T-helper 2 cell treated with Interferon-gamma antibody and Interleukin-4, amounts not matched to agents 5 μg/mL and 100 μg/mL, for 36 hours (primary cell): Measurements from ENCODE around the gene APOL3.
"Not testable (repeated sequence)": the region's sequence is repeated elsewhere in the genome, so short reads cannot be mapped to it uniquely, and the experiment has no call there.

Experiments
- DNase-seq: peaks from one replicate; pipeline ENCODE4 v3.0.0; 2021; ENCODE audit warnings: low spot score
- H3K27ac Mint-ChIP-seq: one replicate; pipeline ENCODE4 v1.8.0; 2021; ENCODE audit warnings: mild to moderate bottlenecking, mixed read lengths
- H3K27me3 Mint-ChIP-seq: one replicate; pipeline ENCODE4 v1.8.0; 2021; ENCODE audit warnings: low read depth, mixed read lengths
- H3K36me3 Mint-ChIP-seq: one replicate; pipeline ENCODE4 v1.8.0; 2021; ENCODE audit warnings: low read depth, mixed read lengths
- H3K4me1 Mint-ChIP-seq: one replicate; pipeline ENCODE4 v1.8.0; 2021; ENCODE audit warnings: low read depth, mixed read lengths
- H3K4me3 Mint-ChIP-seq: one replicate; pipeline ENCODE4 v1.8.0; 2022; ENCODE audit warnings: mild to moderate bottlenecking, moderate library complexity, mixed read lengths
- H3K9me3 Mint-ChIP-seq: one replicate; pipeline ENCODE4 v1.8.0; 2021; ENCODE audit warnings: mixed read lengths

The APOL3 gene

GRCh38 chr22:36147196-36147791, 13.3 kb downstream of the APOL3 start:
- Mint-ChIP-seq H3K27me3 (no peaks in the 10 kb centered on the region), H3K4me1 (peaks cover 16% of the 10 kb centered on the region), H3K36me3 (peaks cover 66% of the 10 kb centered on the region), H3K27ac (no peak overlapping the region), H3K9me3 (peaks cover 7% of the 10 kb centered on the region), H3K4me3 (no peak overlapping the region)
- no peak for DNase-seq

GRCh38 chr22:36145881-36146280, 14.7 kb downstream of the APOL3 start:
- Mint-ChIP-seq H3K27ac (no peak overlapping the region), H3K36me3 (peaks cover 64% of the 10 kb centered on the region), H3K4me1 (peaks cover 5% of the 10 kb centered on the region)

GRCh38 chr22:36144886-36145541, 15.5 kb downstream of the APOL3 start:
- Mint-ChIP-seq H3K9me3 (no peaks in the 10 kb centered on the region), H3K4me3 (no peak overlapping the region), H3K27ac (no peak overlapping the region), H3K27me3 (no peaks in the 10 kb centered on the region), H3K36me3 (peaks cover 63% of the 10 kb centered on the region), H3K4me1 (peaks cover 2% of the 10 kb centered on the region)
- no peak for DNase-seq

More at GRCh38 chr22:36145881-36146280, 14.7 kb downstream of the APOL3 start:
- DNase-seq: no peak
- Mint-ChIP-seq H3K27me3 (no peaks in the 10 kb centered on the region), H3K4me3 (no peak overlapping the region), H3K9me3 (no peaks in the 10 kb centered on the region)

- H3K4me1 Mint-ChIP-seq: peaks cover 2% of the 10 kb centered on the region
- no peak overlapping the region for H3K27ac Mint-ChIP-seq
- no peak overlapping the region for H3K4me3 Mint-ChIP-seq
- no peaks in the 10 kb centered on the region for H3K9me3 Mint-ChIP-seq
- peaks cover 60% of the 10 kb centered on the region for H3K36me3 Mint-ChIP-seq
- DNase-seq: no peak
- H3K27me3 Mint-ChIP-seq: no peaks in the 10 kb centered on the region
These were observed 16.6 kb downstream of the APOL3 start for GRCh38 chr22:36143956-36144355.

- Mint-ChIP-seq H3K4me1 (peaks cover 2% of the 10 kb centered on the region), H3K36me3 (peaks cover 61% of the 10 kb centered on the region), H3K27me3 (no peaks in the 10 kb centered on the region), H3K9me3 (no peaks in the 10 kb centered on the region), H3K27ac (no peak overlapping the region), H3K4me3 (no peak overlapping the region)
- DNase-seq: no peak
These were observed 17.3 kb downstream of the APOL3 start for GRCh38 chr22:36143066-36143815.

GRCh38 chr22:36141481-36141880, 19.1 kb downstream of the APOL3 start:
- Mint-ChIP-seq H3K4me3 (no peak overlapping the region), H3K27me3 (no peaks in the 10 kb centered on the region), H3K4me1 (peaks cover 2% of the 10 kb centered on the region), H3K9me3 (no peaks in the 10 kb centered on the region), H3K27ac (no peak overlapping the region), H3K36me3 (peaks cover 53% of the 10 kb centered on the region)
- DNase-seq: no peak

GRCh38 chr22:36138709-36139108, 21.8 kb downstream of the APOL3 start:
- peaks cover 37% of the 10 kb centered on the region for H3K36me3 Mint-ChIP-seq
- not testable (repeated sequence) for H3K27me3 Mint-ChIP-seq, H3K27ac Mint-ChIP-seq, H3K9me3 Mint-ChIP-seq, H3K4me3 Mint-ChIP-seq, DNase-seq, H3K4me1 Mint-ChIP-seq

- H3K36me3 Mint-ChIP-seq: peaks cover 22% of the 10 kb centered on the region
- H3K4me3 Mint-ChIP-seq: no peak overlapping the region
- H3K4me1 Mint-ChIP-seq: peaks cover 10% of the 10 kb centered on the region
- H3K27me3 Mint-ChIP-seq: no peaks in the 10 kb centered on the region
- DNase-seq: no peak
- no peaks in the 10 kb centered on the region for H3K9me3 Mint-ChIP-seq
- H3K27ac Mint-ChIP-seq: no peak overlapping the region
These were observed 23.6 kb downstream of the APOL3 start for GRCh38 chr22:36136988-36137387.

- H3K4me1 Mint-ChIP-seq: peaks cover 10% of the 10 kb centered on the region
- H3K27ac Mint-ChIP-seq: no peak overlapping the region
- H3K27me3 Mint-ChIP-seq: no peaks in the 10 kb centered on the region
- H3K9me3 Mint-ChIP-seq: no peaks in the 10 kb centered on the region
- H3K4me3 Mint-ChIP-seq: no peak overlapping the region
- DNase-seq: no peak
- H3K36me3 Mint-ChIP-seq: peaks cover 18% of the 10 kb centered on the region
These were observed 24.1 kb downstream of the APOL3 start for GRCh38 chr22:36136475-36136874.

GRCh38 chr22:36135306-36135980, 25.1 kb downstream of the APOL3 start:
- no peak for DNase-seq
- no peak overlapping the region for H3K27ac Mint-ChIP-seq

GRCh38 chr22:36134182-36134581, 26.4 kb downstream of the APOL3 start:
- H3K27me3 Mint-ChIP-seq: no peaks in the 10 kb centered on the region
- peaks cover 4% of the 10 kb centered on the region for H3K36me3 Mint-ChIP-seq
- H3K27ac Mint-ChIP-seq: no peak overlapping the region
- peaks cover 10% of the 10 kb centered on the region for H3K4me1 Mint-ChIP-seq
- H3K9me3 Mint-ChIP-seq: no peaks in the 10 kb centered on the region
- no peak for DNase-seq
- H3K4me3 Mint-ChIP-seq: no peak overlapping the region

More at GRCh38 chr22:36135306-36135980, 25.1 kb downstream of the APOL3 start:
- peaks cover 8% of the 10 kb centered on the region for H3K36me3 Mint-ChIP-seq
- H3K27me3 Mint-ChIP-seq: no peaks in the 10 kb centered on the region
- no peaks in the 10 kb centered on the region for H3K9me3 Mint-ChIP-seq
- H3K4me3 Mint-ChIP-seq: no peak overlapping the region
- peaks cover 10% of the 10 kb centered on the region for H3K4me1 Mint-ChIP-seq

- Mint-ChIP-seq H3K36me3 (no peaks in the 10 kb centered on the region), H3K9me3 (no peaks in the 10 kb centered on the region), H3K27me3 (peaks cover 9% of the 10 kb centered on the region), H3K4me1 (peaks cover 10% of the 10 kb centered on the region), H3K27ac (no peak overlapping the region), H3K4me3 (no peak overlapping the region)
- no peak for DNase-seq
These were observed 28.6 kb downstream of the APOL3 start for GRCh38 chr22:36131907-36132306.

- H3K9me3 Mint-ChIP-seq: no peaks in the 10 kb centered on the region
These were observed 30.8 kb downstream of the APOL3 start for GRCh38 chr22:36129486-36130388.

More at GRCh38 chr22:36129486-36130388, 30.8 kb downstream of the APOL3 start:
- Mint-ChIP-seq H3K27me3 (peaks cover 11% of the 10 kb centered on the region), H3K4me3 (no peak overlapping the region), H3K36me3 (no peaks in the 10 kb centered on the region), H3K4me1 (peaks cover 10% of the 10 kb centered on the region), H3K27ac (no peak overlapping the region)
- no peak for DNase-seq
